ENCODE measurements around the gene RABEP1.
"Not testable (repeated sequence)": the region's sequence is repeated elsewhere in the genome, so short reads cannot be mapped to it uniquely, and the experiment has no call there.

RABEP1 gene

GRCh38 chr17:5281814-5282641 is at the start of gene RABEP1:
Gene RABEP1, plus strand, starts transcription at chr17:5282284. Its CDS starts 203 bp downstream, at chr17:5282487.
- DNase-seq (ENCODE audit: low read depth in 3 of 3), result peak; percentile 84 to 94 (median 90)

- not testable (repeated sequence) for DNase-seq (ENCODE audit: low read depth in 3 of 3)
These were observed 48.6 kb upstream of the RABEP1 start for GRCh38 chr17:5233492-5233891.

- no peak for DNase-seq (ENCODE audit: low read depth in 3 of 3)
These were observed 47.2 kb upstream of the RABEP1 start, which contains the start of gene SCIMP for GRCh38 chr17:5234645-5235576. Gene SCIMP, minus strand, starts transcription at chr17:5234860. Its CDS starts 105 bp downstream, at chr17:5234755.

GRCh38 chr17:5236938-5237540 is 45.0 kb upstream of the RABEP1 start:
- DNase-seq (ENCODE audit: low read depth in 3 of 3), result no peak

GRCh38 chr17:5237541-5238016 is 44.5 kb upstream of the RABEP1 start:
- peak in 1 of 3 experiments; percentile 33 for DNase-seq (ENCODE audit: low read depth in 3 of 3)

GRCh38 chr17:5238333-5238732 is 43.8 kb upstream of the RABEP1 start:
- no peak for DNase-seq (ENCODE audit: low read depth in 3 of 3)

GRCh38 chr17:5239769-5240168 is 42.3 kb upstream of the RABEP1 start:
- not testable (repeated sequence) for DNase-seq (ENCODE audit: low read depth in 3 of 3)

- no peak for DNase-seq (ENCODE audit: low read depth in 3 of 3)
These were observed 40.0 kb upstream of the RABEP1 start for GRCh38 chr17:5241861-5242671.

GRCh38 chr17:5247621-5248020 is 34.5 kb upstream of the RABEP1 start:
- no peak for DNase-seq (ENCODE audit: low read depth in 3 of 3)

GRCh38 chr17:5248821-5249479 is 33.1 kb upstream of the RABEP1 start:
- DNase-seq (ENCODE audit: low read depth in 3 of 3), result no peak

- peak; percentile 42 to 57 (median 46) for DNase-seq (ENCODE audit: low read depth in 3 of 3)
These were observed 32.5 kb upstream of the RABEP1 start for GRCh38 chr17:5249615-5250014.

GRCh38 chr17:5254414-5254813 is 27.7 kb upstream of the RABEP1 start:
- DNase-seq (ENCODE audit: low read depth in 3 of 3), result no peak

- no peak for DNase-seq (ENCODE audit: low read depth in 3 of 3)
These were observed 27.1 kb upstream of the RABEP1 start for GRCh38 chr17:5254903-5255521.

GRCh38 chr17:5257124-5257523 is 25.0 kb upstream of the RABEP1 start:
- no peak for DNase-seq (ENCODE audit: low read depth in 3 of 3)

- DNase-seq (ENCODE audit: low read depth in 3 of 3), result no peak
These were observed 21.5 kb upstream of the RABEP1 start for GRCh38 chr17:5260542-5260941.

GRCh38 chr17:5262416-5262991 is 19.6 kb upstream of the RABEP1 start:
- DNase-seq (ENCODE audit: low read depth in 3 of 3), result no peak

GRCh38 chr17:5263441-5263840 is 18.6 kb upstream of the RABEP1 start:
- DNase-seq (ENCODE audit: low read depth in 3 of 3), result no peak

- DNase-seq (ENCODE audit: low read depth in 3 of 3), result no peak
These were observed 17.2 kb upstream of the RABEP1 start for GRCh38 chr17:5264893-5265292.

GRCh38 chr17:5269241-5269960 is 12.7 kb upstream of the RABEP1 start:
- DNase-seq (ENCODE audit: low read depth in 3 of 3), result no peak

Measured in stimulated activated CD4-positive, alpha-beta T cell treated with anti-CD3 and anti-CD28 coated beads, TNF-alpha, amount 100 ng/mL, for 24 hours (primary cell).